Loucy (cell line): ENCODE results near the gene OTUD1.

Experiments used
- H2AFZ ChIP-seq: fragments of 200-600 bp; sonication (generic); 2 replicates; pipeline ENCODE4 v1.6.0; 2016; ENCODE audit warnings: antibody characterized with exemption, mild to moderate bottlenecking, low read length, moderate library complexity
- H3F3A ChIP-seq: fragments of 200-600 bp; 2 replicates; pipeline ENCODE4 v1.6.0; 2016; ENCODE audit warnings: antibody characterized with exemption, low read depth, mild to moderate bottlenecking
- H3K27me3 ChIP-seq: fragments of 200-600 bp; sonication (generic); 2 replicates; pipeline ENCODE4 v1.6.1; 2014; ENCODE audit warnings: low read length, mild to moderate bottlenecking; ENCODE audit not compliant: insufficient read depth, poor library complexity, severe bottlenecking
- H3K36me3 ChIP-seq: fragments of 200-600 bp; sonication (generic); 2 replicates; pipeline ENCODE4 v1.6.1; 2016; ENCODE audit warnings: low read length; ENCODE audit not compliant: insufficient read depth
- H3K4me1 ChIP-seq: fragments of 200-600 bp; sonication (generic); 2 replicates; pipeline ENCODE4 v1.5.1; 2014; ENCODE audit warnings: low read length, mild to moderate bottlenecking; ENCODE audit not compliant: insufficient read depth, poor library complexity, severe bottlenecking
- H3K4me2 ChIP-seq: fragments of 200-600 bp; sonication (generic); 2 replicates; pipeline ENCODE4 v1.6.0; 2014; ENCODE audit warnings: antibody characterized with exemption, low read length, low read depth, mild to moderate bottlenecking; ENCODE audit not compliant: poor library complexity, severe bottlenecking
- H3K4me3 ChIP-seq: fragments of 200-600 bp; sonication (generic); 2 replicates; pipeline ENCODE4 v1.5.1; 2014; ENCODE audit warnings: low read length, mild to moderate bottlenecking, mixed read lengths; ENCODE audit not compliant: poor library complexity, severe bottlenecking
- H3K79me2 ChIP-seq: fragments of 200-600 bp; sonication (generic); 2 replicates; pipeline ENCODE4 v1.6.1; 2014; ENCODE audit warnings: low read length; ENCODE audit not compliant: insufficient read depth
- H3K9ac ChIP-seq: fragments of 200-600 bp; sonication (generic); 2 replicates; pipeline ENCODE4 v1.6.0; 2014; ENCODE audit warnings: mild to moderate bottlenecking, low read depth, low read length, moderate library complexity; ENCODE audit not compliant: poor library complexity, severe bottlenecking
- H3K9me2 ChIP-seq: fragments of 200-600 bp; sonication (generic); replicated peaks from 2 replicates; pipeline ENCODE4 v1.6.1; 2016; ENCODE audit warnings: low read depth, low read length, mixed read lengths
- H3K9me3 ChIP-seq: fragments of 200-600 bp; sonication (generic); 2 replicates; pipeline ENCODE4 v1.6.1; 2014; ENCODE audit warnings: mild to moderate bottlenecking, antibody characterized with exemption, low read length, low read depth; ENCODE audit not compliant: insufficient read depth
- H4K20me1 ChIP-seq: fragments of 200-600 bp; sonication (generic); 2 replicates; pipeline ENCODE4 v1.6.0; 2014; ENCODE audit warnings: antibody characterized with exemption, low read length, mild to moderate bottlenecking; ENCODE audit not compliant: insufficient read depth, poor library complexity, severe bottlenecking
- CTCF ChIP-seq: fragments of 200-600 bp; sonication (generic); conservative IDR thresholded peaks from 2 replicates; pipeline ENCODE4 v1.5.1; 2014; ENCODE audit warnings: mild to moderate bottlenecking, antibody characterized with exemption, low read length
- EZH2phosphoT487 ChIP-seq: fragments of 200-600 bp; IDR thresholded peaks from 2 replicates; pipeline ENCODE4 v1.6.1; 2018; ENCODE audit warnings: antibody characterized with exemption, mild to moderate bottlenecking, moderate library complexity, borderline replicate concordance

OTUD1 gene

GRCh38 chr10:23419655-23420329 lies 19.1 kb upstream of the OTUD1 start:
- H3K4me1 ChIP-seq, result no peaks in the 10 kb centered on the region
- H4K20me1 ChIP-seq, result no peaks in the 10 kb centered on the region
- no peak overlapping the region for H3K9ac ChIP-seq
- H3K36me3 ChIP-seq, result no peaks in the 10 kb centered on the region
- H3F3A ChIP-seq, result no peaks in the 10 kb centered on the region
- H3K4me2 ChIP-seq, result no peak overlapping the region
- H3K27me3 ChIP-seq, result no peaks in the 10 kb centered on the region
- H3K4me3 ChIP-seq, result no peak overlapping the region
- no peaks in the 10 kb centered on the region for H3K79me2 ChIP-seq
- H3K9me2 ChIP-seq, result no peaks in the 10 kb centered on the region
- H2AFZ ChIP-seq, result no peak overlapping the region
- TF ChIP-seq EZH2phosphoT487 (no peak), CTCF (no peak)
- H3K9me3 ChIP-seq, result no peaks in the 10 kb centered on the region

GRCh38 chr10:23421397-23421796 lies 17.5 kb upstream of the OTUD1 start:
- no peaks in the 10 kb centered on the region for H3K79me2 ChIP-seq
- H3K9me3 ChIP-seq, result no peaks in the 10 kb centered on the region
- no peaks in the 10 kb centered on the region for H3K36me3 ChIP-seq
- no peaks in the 10 kb centered on the region for H3K27me3 ChIP-seq
- no peaks in the 10 kb centered on the region for H3K9me2 ChIP-seq
- TF ChIP-seq CTCF (no peak), EZH2phosphoT487 (no peak)
- no peaks in the 10 kb centered on the region for H3K4me1 ChIP-seq
- H2AFZ ChIP-seq, result no peak overlapping the region
- H3F3A ChIP-seq, result no peaks in the 10 kb centered on the region
- H3K4me2 ChIP-seq, result no peak overlapping the region
- no peak overlapping the region for H3K4me3 ChIP-seq
- H3K9ac ChIP-seq, result no peak overlapping the region
- no peaks in the 10 kb centered on the region for H4K20me1 ChIP-seq

DNA sequence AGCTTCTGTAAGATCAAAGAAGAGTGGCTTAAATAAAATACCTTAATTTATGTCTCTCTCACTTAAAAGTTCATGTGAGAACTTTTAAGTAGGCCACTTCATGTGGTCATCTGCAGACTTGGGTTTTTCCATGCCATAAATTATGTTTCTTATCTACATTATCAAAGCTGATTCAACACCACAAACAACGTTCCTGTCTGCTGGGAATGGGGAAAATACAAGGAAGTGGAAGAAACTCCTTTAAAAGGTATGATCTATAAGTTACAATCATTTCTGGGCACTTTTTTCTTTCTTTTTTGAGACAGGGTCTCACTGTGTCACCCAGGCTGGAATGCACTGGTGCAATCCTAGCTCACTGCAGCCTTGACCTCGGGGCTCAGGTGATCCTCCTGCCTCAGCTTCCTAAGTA lies 16.9 kb upstream of the OTUD1 start:
- no peak for TF ChIP-seq CTCF
- no peak for TF ChIP-seq EZH2phosphoT487

More for the DNA sequence above, 16.9 kb upstream of the OTUD1 start:
- Histone ChIP-seq H3K36me3 (no peaks in the 10 kb centered on the region), H3K27me3 (no peaks in the 10 kb centered on the region), H3K4me2 (no peak overlapping the region), H3K9me3 (no peaks in the 10 kb centered on the region), H3K9me2 (no peaks in the 10 kb centered on the region), H2AFZ (no peak overlapping the region), H3K4me3 (no peak overlapping the region), H3K79me2 (no peaks in the 10 kb centered on the region), H4K20me1 (no peaks in the 10 kb centered on the region), H3F3A (no peaks in the 10 kb centered on the region), H3K4me1 (no peaks in the 10 kb centered on the region), H3K9ac (no peak overlapping the region)
